Subcutaneous abdominal adipose tissue (tissue), 5 donors: ENCODE measurements around the gene OR2T5.
"Not testable (repeated sequence)": the region's sequence is repeated elsewhere in the genome, so short reads cannot be mapped to it uniquely, and the experiment has no call there.

ENCODE experiments used
- H3K27ac ChIP-seq: one replicate; pipeline ENCODE4 v1.7.0; 2013; ENCODE audit warnings: low read depth, mild to moderate bottlenecking, inconsistent platforms, low read length, moderate library complexity
- H3K27me3 ChIP-seq, 5 donors: one replicate each; pipeline ENCODE4 v1.7.0; 2013; ENCODE audit warnings: low read length in 5 of 5, inconsistent platforms in 1 of 5; ENCODE audit not compliant: control insufficient read depth in 5 of 5, insufficient read depth in 4 of 5
- H3K36me3 ChIP-seq, 5 donors: one replicate each; pipeline ENCODE4 v1.7.0; 2013; ENCODE audit warnings: low read length in 5 of 5; ENCODE audit not compliant: control insufficient read depth in 5 of 5, insufficient read depth in 5 of 5
- H3K4me1 ChIP-seq, 5 donors: one replicate each; pipeline ENCODE4 v1.7.0; 2013; ENCODE audit warnings: low read length in 5 of 5, mild to moderate bottlenecking in 3 of 5, moderate library complexity in 1 of 5; ENCODE audit not compliant: control insufficient read depth in 5 of 5, insufficient read depth in 5 of 5
- H3K4me3 ChIP-seq, 5 donors: one replicate each; pipeline ENCODE4 v1.7.0; 2013; ENCODE audit warnings: low read length in 5 of 5, low read depth in 1 of 5
- H3K9ac ChIP-seq, 5 donors: one replicate each; pipeline ENCODE4 v1.7.0; 2013; ENCODE audit warnings: low read length in 5 of 5, mild to moderate bottlenecking in 4 of 5, moderate library complexity in 3 of 5
- H3K9me3 ChIP-seq, 5 donors: one replicate each; pipeline ENCODE4 v1.7.0; 2013; ENCODE audit warnings: low read length in 5 of 5; ENCODE audit not compliant: control insufficient read depth in 5 of 5
- donor health status: healthy.
- donor health status: healthy.
- donor health status: healthy.
- donor health status: healthy.
- donor health status: healthy.

OR2T5 gene

GRCh38 chr1:248488289-248488688, at the start of gene OR2T5:
TSS of gene OR2T5 (plus strand) at chr1:248488589. CDS start at chr1:248488589, 0 bp downstream.
- H3K4me1 ChIP-seq, H3K36me3 ChIP-seq, H3K4me3 ChIP-seq, H3K27ac ChIP-seq, H3K27me3 ChIP-seq, H3K9ac ChIP-seq, H3K9me3 ChIP-seq: not testable (repeated sequence)

DNA sequence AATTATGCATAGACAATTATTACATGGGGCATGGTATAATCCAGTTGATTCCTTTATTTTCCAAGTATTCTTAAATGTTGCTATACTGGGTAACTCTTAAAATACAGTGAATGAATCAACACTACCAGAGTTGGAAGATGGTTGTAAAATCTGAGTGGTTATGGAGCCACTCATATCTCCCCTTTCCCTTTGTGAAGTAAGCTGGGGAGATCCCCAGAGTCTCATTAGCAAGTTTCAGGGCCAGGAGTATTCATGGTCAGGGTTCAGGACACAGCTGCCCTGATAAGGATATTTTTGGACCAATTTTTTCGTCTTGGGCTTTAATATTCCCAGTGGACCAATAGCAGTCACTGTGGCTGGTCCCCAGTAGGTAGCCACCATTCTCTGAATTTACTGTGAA, 49.7 kb upstream of the OR2T5 start:
- not testable (repeated sequence) for H3K27ac ChIP-seq

DNA sequence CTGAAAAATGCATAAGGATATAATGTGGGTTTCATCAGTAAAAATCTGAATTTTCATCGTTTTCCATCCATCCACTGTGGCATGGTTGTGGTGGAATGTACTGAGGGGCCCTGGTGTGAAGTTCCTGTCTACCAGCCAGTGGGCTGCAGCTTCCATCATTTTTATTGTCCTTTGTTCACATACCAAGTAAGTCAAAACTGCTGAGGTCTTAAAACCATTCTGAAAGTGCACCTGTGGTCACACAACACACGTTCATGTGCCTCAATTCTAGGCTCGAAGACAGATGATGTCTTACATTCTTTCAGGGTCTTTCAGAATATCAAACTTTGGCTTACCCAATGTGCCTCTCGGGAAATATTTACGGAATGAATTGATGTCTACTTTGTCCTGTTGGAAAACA, 49.1 kb upstream of the OR2T5 start:
- not testable (repeated sequence) for H3K4me3 ChIP-seq, H3K36me3 ChIP-seq, H3K9me3 ChIP-seq, H3K27ac ChIP-seq, H3K9ac ChIP-seq, H3K27me3 ChIP-seq, H3K4me1 ChIP-seq

More for the DNA sequence above, 49.7 kb upstream of the OR2T5 start:
- not testable (repeated sequence) for H3K36me3 ChIP-seq, H3K9me3 ChIP-seq, H3K9ac ChIP-seq, H3K4me3 ChIP-seq, H3K27me3 ChIP-seq, H3K4me1 ChIP-seq

DNA sequence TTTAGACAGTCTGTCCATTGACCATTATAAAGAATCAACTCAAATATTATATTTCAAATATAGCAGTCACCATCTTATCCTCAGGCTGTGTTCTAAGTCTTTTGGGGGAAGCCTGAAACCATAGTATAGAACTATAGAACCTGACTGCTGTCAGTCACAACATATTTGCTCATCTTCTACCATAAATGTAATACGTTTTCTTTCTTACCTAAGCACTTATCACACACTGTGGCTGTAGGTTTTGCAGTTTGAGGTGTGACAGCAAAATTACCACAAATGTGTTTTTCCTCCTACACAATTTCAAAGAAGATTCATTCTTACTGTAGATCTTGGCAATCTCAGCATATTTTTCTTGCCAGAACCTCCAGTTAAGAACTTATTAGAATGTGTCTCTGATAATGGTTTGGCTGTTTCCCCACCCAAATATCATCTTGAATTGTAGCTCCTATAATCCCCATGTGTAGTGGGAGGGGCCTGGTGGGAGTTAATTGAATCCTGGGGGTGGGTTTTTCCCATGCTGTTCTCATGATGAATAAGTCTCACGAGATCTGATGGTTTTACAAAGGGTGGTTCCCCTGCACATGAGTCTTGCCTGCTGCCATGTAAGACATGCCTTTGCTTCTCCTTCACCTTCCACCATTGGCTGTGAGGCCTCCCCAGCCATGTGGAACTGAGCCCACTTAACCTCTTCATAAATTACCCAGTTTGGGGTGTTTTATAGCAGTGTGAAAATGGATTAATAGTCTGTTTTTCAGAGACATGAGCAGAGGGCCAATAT, 45.7 kb upstream of the OR2T5 start:
- H3K36me3 ChIP-seq, H3K4me3 ChIP-seq, H3K27ac ChIP-seq, H3K9me3 ChIP-seq, H3K27me3 ChIP-seq, H3K4me1 ChIP-seq, H3K9ac ChIP-seq: not testable (repeated sequence)

GRCh38 chr1:248444603-248445002, 43.8 kb upstream of the OR2T5 start:
- H3K27me3 ChIP-seq, H3K27ac ChIP-seq, H3K4me1 ChIP-seq, H3K36me3 ChIP-seq, H3K9me3 ChIP-seq, H3K4me3 ChIP-seq, H3K9ac ChIP-seq: not testable (repeated sequence)

DNA sequence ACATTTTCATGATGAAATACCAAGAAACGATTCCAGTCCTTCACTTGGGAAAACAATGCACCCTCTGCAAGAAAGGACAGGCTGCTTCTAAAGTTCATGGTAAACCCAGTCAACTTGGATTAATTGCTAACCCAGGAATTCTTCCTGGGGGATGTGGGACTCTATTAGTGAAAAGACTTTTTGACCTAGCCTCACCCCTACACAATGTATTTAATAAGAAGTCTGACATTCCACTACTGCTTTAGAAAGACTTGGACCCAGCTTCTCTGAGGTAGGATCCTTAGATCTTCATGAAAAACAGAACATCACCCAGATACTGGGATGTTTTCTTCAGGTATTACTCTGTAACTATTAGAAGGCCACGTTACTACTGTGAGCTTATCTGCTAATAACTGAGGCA, 43.0 kb upstream of the OR2T5 start, which contains the start of gene OR2T2:
TSS of gene OR2T2 (plus strand) at position 239 of the 400 bp plus-strand sequence. CDS start 7,161 bp downstream, outside the sequence.
- not testable (repeated sequence) for H3K27ac ChIP-seq, H3K36me3 ChIP-seq, H3K4me1 ChIP-seq, H3K4me3 ChIP-seq, H3K9me3 ChIP-seq, H3K9ac ChIP-seq, H3K27me3 ChIP-seq

GRCh38 chr1:248448409-248449074, 39.8 kb upstream of the OR2T5 start:
- H3K36me3 ChIP-seq, H3K27ac ChIP-seq, H3K9me3 ChIP-seq, H3K4me3 ChIP-seq, H3K4me1 ChIP-seq, H3K27me3 ChIP-seq, H3K9ac ChIP-seq: not testable (repeated sequence)

GRCh38 chr1:248449821-248450465, 38.4 kb upstream of the OR2T5 start:
- H3K36me3 ChIP-seq, H3K4me1 ChIP-seq, H3K9me3 ChIP-seq, H3K27ac ChIP-seq, H3K9ac ChIP-seq, H3K27me3 ChIP-seq, H3K4me3 ChIP-seq: not testable (repeated sequence)

DNA sequence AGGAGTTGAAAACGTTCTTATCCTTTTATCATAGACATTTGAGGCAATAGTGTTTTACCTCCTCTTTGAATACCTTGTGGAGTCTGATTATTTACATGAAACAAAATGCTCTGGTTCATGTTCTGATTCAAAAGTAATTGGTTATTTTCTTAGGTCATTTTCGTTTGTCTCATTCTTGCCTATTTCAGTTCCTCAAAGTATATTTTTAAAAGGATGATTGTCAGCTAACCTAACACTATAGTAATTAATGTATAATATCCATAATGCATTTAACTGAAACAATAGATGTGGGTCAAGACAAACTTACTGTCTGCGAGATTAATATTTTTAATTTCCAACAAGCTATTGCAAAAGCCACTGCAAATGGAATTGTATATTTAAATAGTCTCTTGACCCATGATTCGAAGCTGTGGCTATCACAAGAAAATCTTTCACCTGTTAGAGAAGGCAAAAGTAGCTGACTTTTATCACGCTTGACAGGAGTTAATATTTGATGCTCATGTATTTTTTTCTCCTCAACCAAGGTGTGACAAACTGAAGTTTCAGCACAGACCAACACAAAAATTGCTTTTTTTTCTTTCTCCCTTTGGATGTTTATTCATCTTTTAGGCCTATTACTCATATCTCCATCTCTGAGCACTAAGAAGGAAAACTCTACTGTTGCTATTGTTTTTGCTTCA, 37.8 kb upstream of the OR2T5 start:
- not testable (repeated sequence) for H3K9ac ChIP-seq, H3K4me3 ChIP-seq, H3K27me3 ChIP-seq, H3K27ac ChIP-seq, H3K9me3 ChIP-seq, H3K4me1 ChIP-seq, H3K36me3 ChIP-seq

GRCh38 chr1:248453619-248454018, 34.8 kb upstream of the OR2T5 start:
- H3K27ac ChIP-seq, H3K4me1 ChIP-seq, H3K9me3 ChIP-seq, H3K36me3 ChIP-seq, H3K27me3 ChIP-seq, H3K9ac ChIP-seq, H3K4me3 ChIP-seq: not testable (repeated sequence)
